ENCODE results near the gene GLUL. TPM values are rescaled to one million over a fixed set of nuclear protein-coding genes. Genes with fewer than 3 reads are reported as not detected.
A peak's percentile ranks its signal among the peaks of the same experiment; 100 is the strongest.

Gene GLUL
- total and polyA plus RNA-seq, 4 donors: 306 to 1,177 (median 723) TPM

DNA sequence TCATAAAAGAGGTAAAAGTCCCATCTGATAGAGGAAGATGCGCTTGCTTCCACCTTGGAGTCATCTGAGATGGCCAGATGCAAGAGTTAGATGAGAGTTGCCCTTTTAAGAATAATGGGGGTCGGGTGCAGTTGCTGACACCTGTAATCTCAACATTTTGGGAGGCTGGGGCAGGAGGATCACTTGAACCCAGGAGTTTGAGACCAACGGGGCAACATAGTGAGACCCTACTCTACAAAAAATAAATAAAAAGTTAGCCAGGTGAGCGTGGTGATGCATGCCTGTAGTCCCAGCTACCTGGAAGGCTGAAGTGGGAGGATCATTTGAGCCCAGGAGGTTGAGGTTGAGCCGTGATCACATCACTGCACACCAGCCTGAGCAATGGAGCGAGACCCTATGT, 22.4 kb upstream of the GLUL start:
- TF ChIP-seq HNF4G (IDR thresholded peaks at IDR 0.05): no peak
- no peaks in the 10 kb centered on the region for H3K36me3 ChIP-seq (ENCODE audit: control insufficient read depth in 4 of 4, insufficient read depth in 3 of 4, low read depth in 1 of 4, low read length in 3 of 4)
- WGBS: 90% methylated on average over 6 of the region's 6 CpGs

DNA sequence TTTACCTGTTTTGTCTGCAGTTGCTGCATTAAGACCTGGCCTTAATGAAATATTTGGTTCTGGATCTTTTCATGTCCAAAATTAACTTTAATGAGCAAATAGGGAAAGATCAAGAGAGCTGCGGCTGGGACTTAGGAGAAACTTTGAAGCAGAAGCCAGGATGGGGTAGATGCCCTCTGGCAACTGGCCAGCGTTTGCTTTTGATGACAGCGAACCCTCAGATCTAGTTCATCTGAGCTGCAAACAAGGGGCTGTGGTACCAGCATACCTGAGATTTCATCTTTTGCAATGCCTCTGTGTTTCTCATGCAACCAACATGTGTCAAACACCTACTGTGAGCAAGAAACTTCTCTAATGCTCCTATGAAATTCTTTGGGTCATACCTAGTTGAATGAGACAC, 21.9 kb upstream of the GLUL start:
- Histone ChIP-seq H3K4me1 (ENCODE audit: control insufficient read depth in 4 of 4, insufficient read depth in 4 of 4, low read length in 3 of 4) (peaks cover 2 to 13% (median 6%) of the 10 kb centered on the region in 4 donors), H3K9ac (ENCODE audit: low read depth in 1 of 2, low read length in 2 of 2) (no peak overlapping the region), H3K27ac (ENCODE audit: low read depth in 1 of 2, low read length in 2 of 2) (no peak overlapping the region), H3K36me3 (ENCODE audit: control insufficient read depth in 4 of 4, insufficient read depth in 3 of 4, low read depth in 1 of 4, low read length in 3 of 4) (no peaks in the 10 kb centered on the region), H3K27me3 (ENCODE audit: control insufficient read depth in 4 of 4, insufficient read depth in 4 of 4, low read length in 3 of 4) (no peaks in the 10 kb centered on the region), H3K9me3 (ENCODE audit: control insufficient read depth in 4 of 4, low read length in 3 of 4) (no peaks in the 10 kb centered on the region), H3K4me3 (ENCODE audit: low read depth in 1 of 3, low read length in 3 of 3) (no peak overlapping the region)
- WGBS: 53% methylated on average over 3 of the region's 3 CpGs
- no peak for DNase-seq (ENCODE audit: low spot score)
- no peak for TF ChIP-seq EGR1 (IDR thresholded peaks at IDR 0.05; ENCODE audit: low read depth in 2 of 2)
- TF ChIP-seq RXRA (IDR thresholded peaks at IDR 0.05): peak in 1 of 2 donors; percentile 40

More for the DNA sequence above, 22.4 kb upstream of the GLUL start:
- H3K27ac ChIP-seq (ENCODE audit: low read depth in 1 of 2, low read length in 2 of 2): no peak overlapping the region
- no peak overlapping the region for H3K4me3 ChIP-seq (ENCODE audit: low read depth in 1 of 3, low read length in 3 of 3)
- H3K4me1 ChIP-seq (ENCODE audit: control insufficient read depth in 4 of 4, insufficient read depth in 4 of 4, low read length in 3 of 4): peaks cover under 1 to 8% (median 4%) of the 10 kb centered on the region in 4 donors
- H3K9me3 ChIP-seq (ENCODE audit: control insufficient read depth in 4 of 4, low read length in 3 of 4): no peaks in the 10 kb centered on the region
- H3K27me3 ChIP-seq (ENCODE audit: control insufficient read depth in 4 of 4, insufficient read depth in 4 of 4, low read length in 3 of 4): no peaks in the 10 kb centered on the region
- no peak overlapping the region for H3K9ac ChIP-seq (ENCODE audit: low read depth in 1 of 2, low read length in 2 of 2)
- DNase-seq (ENCODE audit: low spot score): no peak

DNA sequence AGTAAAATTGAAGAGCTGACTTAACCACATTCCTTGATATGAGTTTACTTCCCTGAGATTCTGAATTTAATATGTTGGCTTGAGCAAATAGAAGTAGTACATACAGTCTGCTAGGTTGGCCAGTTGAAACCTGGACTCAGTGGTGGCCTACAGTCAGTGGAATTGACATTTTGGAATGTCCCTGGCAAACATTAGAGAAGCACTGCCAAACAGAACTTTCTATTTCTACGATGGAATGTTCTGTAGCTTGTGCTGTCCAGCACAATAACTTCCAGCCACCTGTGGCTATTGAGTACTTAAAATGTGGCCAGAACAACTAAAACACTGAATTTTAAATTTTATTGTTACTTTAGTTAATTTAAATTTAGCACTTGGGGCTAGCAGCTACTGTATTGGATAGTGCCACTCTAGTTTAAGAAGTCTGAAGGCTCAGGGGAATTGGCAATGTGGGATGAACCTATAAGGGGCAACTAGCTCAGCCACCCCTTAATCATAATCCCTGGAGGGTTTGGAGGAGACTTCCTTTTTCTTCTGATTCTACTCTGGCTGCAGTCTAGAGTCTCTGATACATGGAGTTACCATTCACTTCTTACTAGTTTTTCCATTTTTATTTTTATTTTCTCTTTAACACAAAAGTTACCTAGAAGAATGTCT, 19.2 kb upstream of the GLUL start:
- DNase-seq (ENCODE audit: low spot score): no peak
- no peak for TF ChIP-seq EGR1 (IDR thresholded peaks at IDR 0.05; ENCODE audit: low read depth in 2 of 2)
- TF ChIP-seq, protein P1, sequence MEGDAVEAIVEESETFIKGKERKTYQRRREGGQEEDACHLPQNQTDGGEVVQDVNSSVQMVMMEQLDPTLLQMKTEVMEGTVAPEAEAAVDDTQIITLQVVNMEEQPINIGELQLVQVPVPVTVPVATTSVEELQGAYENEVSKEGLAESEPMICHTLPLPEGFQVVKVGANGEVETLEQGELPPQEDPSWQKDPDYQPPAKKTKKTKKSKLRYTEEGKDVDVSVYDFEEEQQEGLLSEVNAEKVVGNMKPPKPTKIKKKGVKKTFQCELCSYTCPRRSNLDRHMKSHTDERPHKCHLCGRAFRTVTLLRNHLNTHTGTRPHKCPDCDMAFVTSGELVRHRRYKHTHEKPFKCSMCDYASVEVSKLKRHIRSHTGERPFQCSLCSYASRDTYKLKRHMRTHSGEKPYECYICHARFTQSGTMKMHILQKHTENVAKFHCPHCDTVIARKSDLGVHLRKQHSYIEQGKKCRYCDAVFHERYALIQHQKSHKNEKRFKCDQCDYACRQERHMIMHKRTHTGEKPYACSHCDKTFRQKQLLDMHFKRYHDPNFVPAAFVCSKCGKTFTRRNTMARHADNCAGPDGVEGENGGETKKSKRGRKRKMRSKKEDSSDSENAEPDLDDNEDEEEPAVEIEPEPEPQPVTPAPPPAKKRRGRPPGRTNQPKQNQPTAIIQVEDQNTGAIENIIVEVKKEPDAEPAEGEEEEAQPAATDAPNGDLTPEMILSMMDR (IDR thresholded peaks at IDR 0.05; ENCODE audit: low read depth, low read length, missing input control): no peak
- no peak for TF ChIP-seq NR2F2 (IDR thresholded peaks at IDR 0.05)
- no peak for TF ChIP-seq GABPA (IDR thresholded peaks at IDR 0.05 in 1 of 2, conservative IDR thresholded peaks at IDR 0.05 in 1 of 2)
- peak; percentile 41 for TF ChIP-seq SP1 (IDR thresholded peaks at IDR 0.05)
- TF ChIP-seq RAD21 (IDR thresholded peaks at IDR 0.05): peak; percentile 6 to 14
- peak; percentile 25 for TF ChIP-seq FOXA1 (IDR thresholded peaks at IDR 0.05)
- TF ChIP-seq HNF4A (conservative IDR thresholded peaks at IDR 0.05): peak in 1 of 2 donors; percentile 35
- TF ChIP-seq ZBTB33 (IDR thresholded peaks at IDR 0.05): no peak
- TF ChIP-seq JUND (IDR thresholded peaks at IDR 0.05): no peak
- peak in 1 of 2 donors; percentile 26 for TF ChIP-seq RXRA (IDR thresholded peaks at IDR 0.05)
- TF ChIP-seq, protein P2, sequence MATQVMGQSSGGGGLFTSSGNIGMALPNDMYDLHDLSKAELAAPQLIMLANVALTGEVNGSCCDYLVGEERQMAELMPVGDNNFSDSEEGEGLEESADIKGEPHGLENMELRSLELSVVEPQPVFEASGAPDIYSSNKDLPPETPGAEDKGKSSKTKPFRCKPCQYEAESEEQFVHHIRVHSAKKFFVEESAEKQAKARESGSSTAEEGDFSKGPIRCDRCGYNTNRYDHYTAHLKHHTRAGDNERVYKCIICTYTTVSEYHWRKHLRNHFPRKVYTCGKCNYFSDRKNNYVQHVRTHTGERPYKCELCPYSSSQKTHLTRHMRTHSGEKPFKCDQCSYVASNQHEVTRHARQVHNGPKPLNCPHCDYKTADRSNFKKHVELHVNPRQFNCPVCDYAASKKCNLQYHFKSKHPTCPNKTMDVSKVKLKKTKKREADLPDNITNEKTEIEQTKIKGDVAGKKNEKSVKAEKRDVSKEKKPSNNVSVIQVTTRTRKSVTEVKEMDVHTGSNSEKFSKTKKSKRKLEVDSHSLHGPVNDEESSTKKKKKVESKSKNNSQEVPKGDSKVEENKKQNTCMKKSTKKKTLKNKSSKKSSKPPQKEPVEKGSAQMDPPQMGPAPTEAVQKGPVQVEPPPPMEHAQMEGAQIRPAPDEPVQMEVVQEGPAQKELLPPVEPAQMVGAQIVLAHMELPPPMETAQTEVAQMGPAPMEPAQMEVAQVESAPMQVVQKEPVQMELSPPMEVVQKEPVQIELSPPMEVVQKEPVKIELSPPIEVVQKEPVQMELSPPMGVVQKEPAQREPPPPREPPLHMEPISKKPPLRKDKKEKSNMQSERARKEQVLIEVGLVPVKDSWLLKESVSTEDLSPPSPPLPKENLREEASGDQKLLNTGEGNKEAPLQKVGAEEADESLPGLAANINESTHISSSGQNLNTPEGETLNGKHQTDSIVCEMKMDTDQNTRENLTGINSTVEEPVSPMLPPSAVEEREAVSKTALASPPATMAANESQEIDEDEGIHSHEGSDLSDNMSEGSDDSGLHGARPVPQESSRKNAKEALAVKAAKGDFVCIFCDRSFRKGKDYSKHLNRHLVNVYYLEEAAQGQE (IDR thresholded peaks at IDR 0.05): peak; percentile 97
- TF ChIP-seq, protein P3, sequence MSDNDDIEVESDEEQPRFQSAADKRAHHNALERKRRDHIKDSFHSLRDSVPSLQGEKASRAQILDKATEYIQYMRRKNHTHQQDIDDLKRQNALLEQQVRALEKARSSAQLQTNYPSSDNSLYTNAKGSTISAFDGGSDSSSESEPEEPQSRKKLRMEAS (IDR thresholded peaks at IDR 0.05): peak; percentile 50
- no peak for TF ChIP-seq TAF1 (conservative IDR thresholded peaks at IDR 0.05)
- no peak for TF ChIP-seq HNF4G (IDR thresholded peaks at IDR 0.05)
- TF ChIP-seq YY1 (IDR thresholded peaks at IDR 0.05): peak; percentile 67
- TF ChIP-seq ATF3 (IDR thresholded peaks at IDR 0.05): no peak
- TF ChIP-seq FOXA2 (IDR thresholded peaks at IDR 0.05): peak; percentile 28
- Histone ChIP-seq H3K9me3 (ENCODE audit: control insufficient read depth in 4 of 4, low read length in 3 of 4) (no peaks in the 10 kb centered on the region), H3K4me1 (ENCODE audit: control insufficient read depth in 4 of 4, insufficient read depth in 4 of 4, low read length in 3 of 4) (peaks cover 2 to 21% (median 9%) of the 10 kb centered on the region in 4 donors), H3K27ac (ENCODE audit: low read depth in 1 of 2, low read length in 2 of 2) (peak overlapping the region in 1 of 2 donors; percentile 53), H3K4me3 (ENCODE audit: low read depth in 1 of 3, low read length in 3 of 3) (no peak overlapping the region), H3K36me3 (ENCODE audit: control insufficient read depth in 4 of 4, insufficient read depth in 3 of 4, low read depth in 1 of 4, low read length in 3 of 4) (no peaks in the 10 kb centered on the region), H3K9ac (ENCODE audit: low read depth in 1 of 2, low read length in 2 of 2) (no peak overlapping the region), H3K27me3 (ENCODE audit: control insufficient read depth in 4 of 4, insufficient read depth in 4 of 4, low read length in 3 of 4) (no peaks in the 10 kb centered on the region)
- WGBS: 19% methylated on average over 1 of the region's 1 CpG

All from liver (tissue), 9 donors.